Activated naive CD4-positive, alpha-beta T cell treated with Interleukin-2 at 50 U/mL for 16 hours (primary cell): ENCODE results near the gene TLL2.

Experiments
- DNase-seq: peaks from one replicate; pipeline ENCODE4 v3.0.0-alpha.2; 2020

Gene TLL2

DNA sequence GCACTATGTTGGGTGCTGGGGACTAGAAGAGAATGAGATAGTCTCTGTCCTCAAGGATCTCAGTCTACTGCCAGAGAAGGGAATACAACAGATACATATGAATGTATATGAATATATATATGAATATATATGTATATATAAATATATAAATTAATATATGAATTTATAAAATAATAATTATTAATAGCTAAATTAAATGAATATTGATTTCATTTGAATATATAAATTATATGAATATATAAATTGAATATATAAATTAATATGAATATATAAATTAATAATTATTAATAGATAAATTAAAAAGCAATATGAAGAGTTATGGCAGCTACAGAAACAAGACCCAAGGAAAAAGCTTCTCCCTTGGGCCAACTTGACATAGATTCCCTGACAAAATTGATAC, 95.1 kb downstream of the TLL2 start:
- DNase-seq = no peak

DNA sequence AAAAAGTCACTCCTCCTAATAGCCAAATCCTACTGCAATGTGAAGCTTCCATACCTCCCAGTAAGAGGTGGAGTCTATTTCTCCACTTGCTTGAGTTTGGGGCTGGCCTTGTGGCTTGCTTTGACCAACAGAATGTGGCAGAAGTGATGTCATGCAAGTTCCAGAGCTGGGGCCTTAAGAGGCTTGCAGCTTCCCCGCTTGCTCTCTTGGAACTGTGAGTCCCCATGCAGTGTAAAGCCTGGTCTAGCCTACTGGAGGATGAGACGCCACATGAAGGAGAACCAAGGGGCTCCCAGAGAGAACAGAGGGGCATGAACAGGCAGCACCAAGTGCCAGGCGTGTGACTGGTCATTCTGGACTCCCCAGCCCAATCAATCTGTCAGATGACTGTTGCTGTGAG, 96.3 kb downstream of the TLL2 start:
- DNase-seq = no peak

DNA sequence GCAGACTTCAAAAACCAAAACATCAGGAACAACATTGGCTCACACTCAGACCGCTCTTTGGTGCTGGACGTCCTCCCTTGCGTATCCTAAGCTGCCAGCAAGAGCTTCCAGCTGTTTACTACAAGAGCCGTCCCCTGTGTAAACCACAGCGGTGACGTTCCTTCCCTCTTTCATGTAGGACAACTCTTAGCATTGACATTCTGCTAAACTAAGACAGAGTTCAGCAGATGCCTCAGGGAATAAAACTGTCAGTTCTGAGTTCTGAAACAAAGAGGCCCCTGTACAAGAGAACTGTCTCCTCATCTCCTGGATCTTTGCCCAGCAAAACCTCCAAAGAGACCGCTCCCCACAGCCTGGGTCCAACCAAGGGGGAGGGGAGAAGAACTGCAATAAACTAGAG, 97.1 kb downstream of the TLL2 start:
- DNase-seq = no peak

DNA sequence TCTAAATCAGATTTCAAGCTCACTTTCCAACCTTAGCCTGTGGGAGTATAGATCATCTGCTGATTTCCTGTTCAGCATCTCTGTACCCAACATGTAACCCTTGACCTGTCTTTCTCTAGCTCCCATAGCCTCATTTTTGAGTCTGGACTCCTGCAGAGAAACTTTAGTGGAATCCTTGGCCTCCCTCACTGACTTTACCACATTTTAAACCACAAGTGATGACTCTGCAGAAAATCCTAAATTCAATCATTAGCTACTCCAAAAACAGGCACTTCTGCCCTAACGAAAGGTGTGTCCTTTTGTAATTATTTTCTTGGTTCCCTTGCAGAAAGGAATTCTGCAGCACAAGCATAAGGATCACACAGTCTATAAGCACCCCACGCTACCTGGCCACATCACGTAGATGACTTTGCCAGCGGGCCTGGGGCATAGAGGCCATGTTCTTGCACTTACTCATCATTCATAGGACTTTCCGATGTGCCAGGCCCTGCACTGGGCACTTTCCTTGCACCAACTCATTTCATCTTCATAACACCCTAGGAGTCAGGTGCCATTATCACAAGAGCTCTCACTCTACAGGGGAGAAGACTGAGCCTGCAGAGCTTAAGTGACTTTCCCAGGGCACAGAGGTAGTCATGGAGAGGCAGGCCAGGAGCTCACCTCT, 97.7 kb downstream of the TLL2 start:
- DNase-seq = no peak

DNA sequence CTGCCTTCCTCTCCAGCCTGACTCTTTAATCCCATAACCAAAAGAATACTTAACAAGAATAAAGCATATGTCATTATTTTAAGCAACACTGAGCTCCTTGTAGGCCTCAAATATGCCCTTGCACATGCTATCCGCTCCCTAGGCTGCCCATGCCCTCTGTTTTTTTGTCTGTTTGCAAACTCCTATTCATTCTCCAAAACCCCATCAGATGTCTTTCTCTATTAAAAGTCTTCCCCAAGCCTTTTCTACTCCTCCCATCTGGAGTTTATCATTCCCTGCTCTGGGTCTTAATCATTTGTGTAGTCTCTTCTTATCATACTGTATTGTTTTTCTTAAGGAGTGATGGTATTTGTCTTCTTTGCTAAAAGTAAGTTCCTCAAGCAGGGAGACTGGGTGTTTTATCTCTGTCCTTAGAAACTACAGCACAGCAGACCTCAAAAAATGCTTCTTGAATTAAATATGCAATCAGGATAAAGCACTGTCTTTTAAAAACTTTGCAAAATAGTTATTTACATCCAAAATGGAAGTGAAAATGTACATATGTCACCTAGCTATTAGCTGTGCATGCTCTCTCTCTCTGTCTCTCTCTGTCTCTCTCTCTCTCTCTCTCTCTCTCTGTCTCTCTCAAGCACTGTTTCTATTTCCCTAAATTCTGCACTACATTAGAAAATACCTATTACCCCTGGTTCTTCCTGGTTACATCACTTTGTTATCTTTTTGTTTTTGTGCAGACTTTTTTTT, 98.4 kb downstream of the TLL2 start:
- DNase-seq = no peak

DNA sequence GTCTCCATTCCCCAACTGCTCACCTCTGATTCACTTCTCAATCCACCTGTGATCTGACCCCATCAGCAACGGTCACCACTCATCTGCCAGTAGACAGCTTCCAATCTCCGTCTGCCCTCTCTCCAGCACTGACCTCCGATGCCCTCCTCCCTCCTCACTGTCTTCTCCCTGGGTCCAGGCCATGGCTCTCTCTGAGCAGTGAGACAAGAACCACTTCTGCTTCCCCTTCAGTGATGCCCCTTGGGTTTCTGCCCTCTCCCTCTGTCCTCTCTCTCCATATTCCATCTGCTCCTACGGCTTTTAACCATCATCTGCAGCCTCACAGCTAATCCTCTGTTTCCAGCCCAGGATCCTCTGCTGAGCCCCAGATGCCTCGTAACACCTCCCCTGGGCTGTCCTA, 99.4 kb downstream of the TLL2 start:
- no peak for DNase-seq

DNA sequence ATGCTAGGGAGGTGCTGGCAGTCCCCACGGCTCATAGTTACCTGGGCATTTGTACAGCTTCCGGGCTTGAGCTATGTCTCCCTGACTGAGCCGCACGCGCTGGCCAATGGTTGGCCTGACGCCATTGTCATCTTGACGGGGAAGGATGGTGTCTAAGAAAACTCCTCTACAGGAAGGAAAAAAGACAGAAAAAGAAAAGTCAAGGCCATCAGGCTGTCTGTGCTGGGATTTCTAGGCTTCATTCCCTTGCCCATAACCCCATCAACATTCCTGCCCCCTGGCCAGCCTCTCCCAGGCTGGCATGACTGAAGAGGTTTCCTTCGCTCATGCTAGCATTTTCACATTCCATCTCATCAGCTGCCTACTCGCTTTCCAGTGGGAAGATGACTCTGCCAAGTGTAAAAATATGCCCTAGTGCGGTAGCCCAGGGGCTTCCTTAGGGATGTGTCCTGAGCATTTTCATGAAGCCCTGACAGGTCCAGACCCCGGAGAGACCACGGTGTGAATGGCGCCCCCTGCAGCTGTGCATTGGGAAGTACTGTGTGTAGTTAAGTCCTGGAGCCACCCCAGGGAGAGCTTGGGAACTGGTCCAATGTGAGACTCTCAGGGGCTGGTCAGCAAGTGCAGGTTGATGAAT, 100.5 kb downstream of the TLL2 start:
- no peak for DNase-seq

DNA sequence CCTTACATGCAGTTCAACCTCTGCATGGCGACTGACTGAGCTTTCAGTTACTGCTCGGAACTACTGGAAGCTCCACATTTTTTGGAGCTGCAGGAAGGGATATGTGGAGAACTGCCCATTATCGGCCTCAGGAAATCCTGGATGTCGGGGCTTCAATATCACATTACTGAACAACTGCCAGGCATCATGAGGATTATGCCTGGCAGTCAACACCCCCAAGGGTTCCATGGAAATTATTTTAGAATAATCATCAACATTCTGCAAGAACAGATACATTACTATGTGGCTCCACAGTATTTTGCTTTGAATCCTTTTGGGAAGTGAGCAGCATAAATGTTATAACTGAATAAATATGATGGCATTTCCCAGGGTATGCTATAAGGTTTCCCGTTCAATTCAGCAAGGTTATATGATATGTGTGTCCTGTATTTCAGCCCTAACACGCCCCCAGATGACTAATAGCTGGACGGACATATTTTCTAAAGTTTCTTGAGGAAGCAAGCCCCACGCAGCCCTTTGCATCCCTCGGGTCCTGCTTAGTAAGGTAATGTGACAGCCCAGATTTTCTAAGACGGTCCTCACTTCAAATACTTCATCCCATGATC, 101.9 kb downstream of the TLL2 start:
- DNase-seq = no peak

DNA sequence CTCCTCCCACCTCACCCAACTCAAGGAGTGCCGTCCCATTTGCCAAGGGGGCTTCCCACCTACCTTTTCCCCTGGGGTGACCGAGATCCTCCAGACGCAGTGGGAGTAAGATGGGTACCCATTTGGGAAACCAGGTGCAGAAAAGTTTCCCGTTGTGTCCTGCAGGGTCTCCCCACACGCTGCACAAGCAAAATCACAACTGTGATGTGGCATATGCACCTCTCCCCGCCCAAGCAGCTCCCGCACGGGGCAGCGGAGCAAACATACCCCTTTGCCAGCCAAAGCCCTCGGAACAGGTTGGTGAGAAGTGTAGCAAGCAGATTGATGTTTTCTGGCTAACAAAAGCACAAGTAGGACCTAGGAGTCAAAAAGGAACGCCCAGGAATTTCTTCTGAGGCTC, 103.4 kb downstream of the TLL2 start:
- no peak for DNase-seq

DNA sequence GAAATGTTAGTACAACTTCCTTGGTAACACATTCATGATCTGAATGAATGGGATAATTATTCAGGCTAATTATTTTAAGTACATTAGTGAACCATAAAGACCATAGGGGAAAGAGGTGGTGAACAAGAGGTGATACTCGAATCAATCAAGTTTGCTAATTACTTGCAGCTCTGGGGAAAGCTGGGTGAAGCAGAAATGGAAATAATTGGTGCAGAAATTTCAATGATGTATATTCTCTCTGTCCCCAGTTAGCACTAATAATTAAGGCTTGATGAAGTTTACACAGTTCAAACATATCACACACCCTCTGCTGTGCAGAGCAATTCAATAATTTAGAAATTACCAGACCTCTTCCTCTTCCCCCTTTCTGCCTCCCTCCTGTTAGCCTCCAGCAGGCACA, 105.5 kb downstream of the TLL2 start:
- no peak for DNase-seq

DNA sequence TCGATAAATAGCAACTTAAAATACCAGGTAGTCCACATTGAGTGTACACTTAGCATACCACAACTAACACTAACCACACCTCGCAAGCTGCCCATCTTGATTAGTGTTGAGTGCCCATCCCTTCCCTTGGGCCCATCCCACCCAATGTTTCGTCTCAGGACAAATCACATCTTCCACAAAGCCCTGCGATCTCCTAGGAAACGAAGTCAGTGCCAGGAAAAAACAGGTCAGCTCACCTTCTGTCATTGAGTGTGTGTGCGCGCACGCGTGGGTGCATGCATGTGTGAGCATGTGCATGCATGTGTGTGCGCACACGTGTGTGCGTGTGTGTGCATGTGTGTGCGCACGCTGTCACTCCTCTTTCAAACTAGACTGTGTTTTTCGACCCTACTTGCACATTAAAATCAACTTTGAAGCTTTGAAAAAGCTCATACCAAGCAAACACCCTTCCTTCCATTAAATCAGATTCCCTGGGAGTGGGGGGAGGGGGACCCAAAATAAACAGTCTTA, 106.1 kb downstream of the TLL2 start:
- DNase-seq = no peak

DNA sequence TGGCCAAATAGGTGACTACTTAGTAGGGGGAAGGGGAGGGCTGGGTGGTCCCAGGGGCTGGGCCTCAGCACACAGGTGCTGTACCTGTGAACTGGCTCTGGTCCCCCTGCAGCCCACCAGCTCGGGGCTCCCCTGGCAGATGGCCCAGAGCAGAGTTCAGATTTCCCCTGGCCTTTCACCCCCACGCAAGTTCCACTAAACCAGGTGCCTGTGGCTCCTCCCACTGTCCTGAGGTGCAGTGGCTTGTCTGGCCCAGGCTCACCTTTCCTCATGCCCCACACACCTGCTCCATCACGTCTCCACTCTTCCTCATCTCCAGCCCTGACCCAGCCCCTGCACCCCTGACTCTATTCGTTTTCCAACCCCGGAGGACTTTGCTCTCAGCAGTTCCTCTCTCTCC, 107.6 kb downstream of the TLL2 start:
- no peak for DNase-seq

DNA sequence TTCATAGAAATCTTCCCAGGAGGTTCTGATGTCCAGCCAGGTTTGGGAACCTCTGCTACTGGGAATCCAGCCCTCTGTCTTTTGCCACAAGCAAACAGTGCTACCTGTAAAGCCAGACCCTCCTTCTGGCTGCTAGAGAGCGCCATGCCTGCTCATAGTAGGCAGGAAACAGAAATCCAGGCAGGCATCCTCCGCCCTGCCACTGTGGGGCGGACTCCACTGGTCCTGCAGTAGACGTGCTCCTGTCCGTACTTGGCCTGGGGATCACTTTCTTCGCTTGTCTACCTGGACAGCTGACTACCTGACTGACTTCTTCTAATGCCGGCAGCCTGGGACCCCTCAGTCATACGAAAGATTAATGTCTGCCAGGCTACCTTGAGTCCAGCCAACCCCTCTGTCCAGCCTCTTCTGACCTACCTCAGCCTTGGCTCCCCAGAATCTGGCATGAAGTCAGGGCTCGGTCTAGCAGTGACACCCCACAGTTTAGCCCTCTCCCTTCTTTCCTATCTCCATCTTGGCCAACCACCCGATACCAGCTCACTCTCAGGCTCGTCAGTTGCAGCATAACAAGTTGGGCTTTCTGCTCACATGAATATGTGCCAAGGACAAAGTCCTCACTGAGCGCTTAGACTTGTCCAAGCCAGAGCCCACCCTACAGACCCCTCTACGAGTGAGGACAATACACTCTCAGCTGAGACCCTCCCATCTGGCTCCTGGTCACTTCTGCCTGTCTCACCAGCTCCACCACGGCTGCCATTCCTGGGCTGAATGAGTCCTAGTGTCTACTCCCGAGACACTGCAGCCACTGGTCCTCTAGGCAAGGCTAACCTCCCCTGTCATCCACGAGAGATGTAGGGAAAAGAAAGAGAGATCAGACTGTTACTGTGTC, 111.1 kb downstream of the TLL2 start:
- DNase-seq = no peak

DNA sequence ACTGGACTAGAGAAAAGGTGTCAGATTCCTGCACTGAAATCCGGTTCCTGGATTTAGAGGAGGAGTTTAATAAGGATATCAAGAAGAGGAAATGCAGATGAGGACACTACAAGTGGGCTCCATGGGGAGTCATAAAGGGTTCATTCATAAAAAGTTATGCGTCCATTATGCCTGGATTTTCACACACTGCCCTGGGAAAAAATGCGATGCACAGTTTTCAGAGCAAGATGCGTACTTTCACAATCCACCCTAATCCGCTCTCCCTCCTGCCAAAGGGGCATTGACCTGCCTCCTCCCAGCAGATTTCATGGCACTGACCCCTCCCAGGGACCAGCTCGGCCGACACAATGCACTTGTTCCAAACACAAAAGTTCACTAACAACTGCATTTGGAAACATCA, 112.7 kb downstream of the TLL2 start:
- no peak for DNase-seq

DNA sequence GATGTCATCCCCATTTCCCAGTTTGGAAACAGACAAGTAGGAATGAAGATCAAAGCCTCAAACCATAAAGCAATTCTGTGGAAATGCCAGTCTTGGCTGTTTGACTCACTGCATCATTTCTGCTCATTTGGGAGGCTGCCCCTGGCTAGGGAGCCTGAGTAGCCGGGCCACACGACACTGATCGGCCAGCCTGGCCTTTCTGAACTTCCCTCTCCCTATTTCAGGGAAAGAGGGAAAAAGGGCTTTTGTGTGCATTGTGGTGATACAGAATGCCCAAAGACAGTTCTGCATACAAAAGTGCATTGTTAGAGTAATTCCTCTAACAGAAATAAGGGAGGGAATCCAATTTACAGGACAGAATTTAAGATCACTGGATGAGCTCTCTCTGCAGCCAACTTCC, 113.3 kb downstream of the TLL2 start:
- DNase-seq = no peak

DNA sequence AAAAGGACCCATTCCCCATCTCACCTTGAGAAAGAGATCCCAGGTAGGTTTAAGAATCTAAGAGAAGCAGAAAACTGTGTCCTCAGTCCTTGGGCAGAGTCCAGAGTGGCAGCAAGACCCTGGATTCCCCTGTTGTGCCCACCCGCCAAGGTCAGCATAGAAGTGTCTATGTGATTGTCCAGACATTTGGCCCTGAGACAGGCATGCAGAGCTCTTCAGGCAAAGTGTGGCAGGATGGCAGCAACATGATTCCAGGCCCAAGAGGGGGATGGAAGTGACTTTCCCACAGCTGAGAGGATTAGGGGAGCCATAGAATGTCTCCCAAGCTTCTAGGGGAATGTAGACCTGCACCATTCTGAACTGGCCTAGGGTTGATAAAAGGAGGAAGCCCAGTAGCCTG, 115.8 kb downstream of the TLL2 start:
- no peak for DNase-seq

DNA sequence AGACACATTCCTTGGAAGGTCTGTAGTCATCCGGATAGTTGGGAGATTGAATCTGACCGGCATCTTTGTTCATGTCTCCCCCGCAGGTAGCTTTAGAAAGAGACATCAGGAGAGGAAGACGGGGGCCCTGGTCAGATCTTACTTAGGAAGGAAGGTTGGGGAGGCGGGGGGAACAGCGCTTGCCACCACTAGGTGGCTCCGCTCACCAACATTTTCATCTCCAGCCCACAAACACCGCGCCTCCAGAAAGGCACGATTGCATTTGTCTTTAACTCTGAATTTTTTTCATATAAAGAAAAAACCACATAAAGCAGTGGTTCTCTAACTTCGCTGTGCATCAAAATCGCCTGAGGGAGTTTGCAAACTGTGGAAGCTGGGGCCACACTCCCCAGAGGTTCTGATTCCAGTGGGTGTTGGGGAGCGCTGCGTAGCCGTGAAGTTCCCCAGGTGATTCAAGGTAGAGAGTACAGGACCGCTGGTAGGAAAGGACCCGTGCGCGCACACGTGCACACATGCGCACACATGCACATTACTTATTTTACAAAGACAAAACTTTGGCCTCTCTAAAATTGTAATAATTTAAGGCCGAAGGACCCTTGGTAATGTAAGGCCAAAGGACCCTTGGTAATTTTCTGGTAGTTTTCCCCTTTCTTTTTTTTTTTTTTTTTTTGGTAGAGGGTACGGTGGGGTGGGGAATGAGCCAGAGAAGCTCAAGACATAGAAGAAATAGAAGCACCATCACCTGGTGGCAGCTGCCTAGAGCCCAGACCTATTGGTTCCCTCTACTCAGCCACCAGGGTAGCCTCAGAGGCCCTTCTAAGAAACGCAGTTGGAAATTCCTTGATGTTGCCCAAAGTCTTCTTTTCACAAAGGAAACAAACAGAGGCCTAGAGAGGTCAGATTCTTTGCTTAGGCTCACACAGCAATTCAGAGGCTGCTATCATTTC, 117.5 kb downstream of the TLL2 start:
- peak; percentile 63 for DNase-seq

DNA sequence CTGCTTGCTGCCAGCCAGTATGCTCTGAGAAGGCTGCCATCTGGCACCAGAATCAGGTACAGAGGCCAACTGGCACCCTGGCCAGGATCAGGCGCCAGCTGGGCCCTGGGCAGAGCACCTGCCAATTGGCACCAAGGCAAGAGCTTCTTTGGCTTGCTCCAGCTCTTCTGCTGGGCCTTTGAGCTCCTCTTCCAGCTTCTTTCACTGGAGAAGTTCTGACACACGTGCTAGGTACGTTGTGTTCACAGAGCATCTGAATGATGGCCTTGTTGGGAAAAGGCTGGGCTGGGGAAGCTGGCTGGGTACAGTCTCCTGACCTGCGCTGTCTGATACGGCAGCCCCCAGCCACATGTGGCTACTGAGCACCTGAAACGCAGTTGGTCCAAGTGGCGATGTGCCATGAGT, 123.3 kb downstream of the TLL2 start:
- no peak for DNase-seq

DNA sequence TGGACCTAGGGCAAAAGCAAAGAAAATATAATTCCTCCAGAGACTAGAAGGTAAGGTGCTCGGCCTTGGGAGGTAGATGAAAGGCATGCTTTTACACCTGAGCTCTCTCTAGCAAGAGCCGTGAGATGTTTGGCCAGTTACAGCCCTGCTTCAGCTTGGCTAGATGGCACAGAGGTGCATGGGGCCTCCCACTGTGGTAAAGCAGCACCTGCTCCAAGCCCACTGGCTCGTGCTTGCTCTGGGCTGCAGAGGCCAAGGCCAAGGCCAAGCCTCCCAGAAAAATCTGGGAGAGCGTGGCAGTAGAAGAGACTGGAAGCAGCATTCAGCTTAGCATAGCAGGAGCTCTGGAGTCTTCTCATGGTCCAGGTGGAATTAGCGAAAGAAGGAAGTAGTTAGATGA, 123.9 kb downstream of the TLL2 start:
- DNase-seq = no peak

DNA sequence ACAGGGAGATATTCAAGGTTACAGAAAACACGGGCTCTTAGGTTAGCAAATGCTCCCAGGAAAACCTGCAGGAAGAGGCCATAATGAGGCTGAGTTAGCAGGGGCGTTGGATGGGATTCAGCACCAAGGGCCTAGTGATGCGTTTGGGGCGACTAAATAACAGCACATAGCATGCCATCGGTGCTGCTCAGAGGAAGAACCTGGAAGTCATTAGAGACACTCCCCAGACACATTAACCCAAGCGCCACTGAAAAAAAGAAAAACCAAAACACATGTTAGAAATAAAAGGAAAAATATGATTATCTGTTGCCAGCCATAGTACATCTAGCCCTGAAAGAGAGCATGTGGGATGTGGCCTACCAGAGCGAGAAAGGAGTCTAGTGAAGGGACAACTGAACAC, 126.1 kb downstream of the TLL2 start:
- no peak for DNase-seq

DNA sequence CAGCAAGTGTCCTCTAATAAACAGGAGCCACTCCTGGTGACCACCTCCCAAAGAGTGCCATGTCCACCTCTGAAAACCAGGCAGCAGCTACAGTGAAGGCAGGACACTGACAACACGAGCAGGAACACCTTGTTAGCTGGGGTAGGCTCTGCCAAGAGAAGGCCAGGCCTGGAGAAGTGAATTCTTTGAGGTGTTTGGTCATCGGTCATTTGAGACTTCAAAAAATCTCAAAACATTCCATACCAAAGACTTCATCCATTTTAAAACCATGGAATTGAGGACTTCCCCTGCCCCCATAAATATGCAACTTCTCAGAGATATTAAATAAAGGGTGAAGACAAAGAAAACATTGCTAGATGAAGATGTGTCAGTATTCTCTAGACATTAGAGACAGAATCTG, 126.6 kb downstream of the TLL2 start:
- DNase-seq = no peak

DNA sequence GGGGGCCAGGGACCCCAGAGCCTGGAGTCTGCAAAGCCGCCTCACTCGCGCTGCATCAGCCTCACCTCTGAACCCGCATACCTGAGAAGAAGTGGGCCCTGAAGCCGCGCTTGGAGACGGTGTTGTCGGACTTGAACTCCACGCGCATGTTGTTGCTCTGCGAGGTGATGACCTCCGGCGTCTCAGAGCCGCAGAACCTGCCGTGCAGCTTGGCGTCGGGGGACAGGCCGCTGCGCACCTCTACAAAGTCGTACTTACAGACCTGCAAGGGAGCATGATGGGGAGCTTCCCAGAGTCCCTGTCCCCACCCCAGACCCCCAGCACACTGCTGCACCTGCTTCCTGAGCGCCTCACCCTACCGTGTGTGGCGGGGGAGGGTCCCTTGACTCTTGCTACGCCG, 129.2 kb downstream of the TLL2 start:
- no peak for DNase-seq
